Mucosa of descending colon (tissue), 3 donors: ENCODE measurements around the gene SZRD1. TPM values are rescaled to one million over a fixed set of nuclear protein-coding genes. Genes with fewer than 3 reads are reported as not detected.

Experiments used
- ATAC-seq: fragments of 200-7000 bp; cut with Tn5 transposase; one replicate; pipeline ENCODE4 v1.9.1; 2020; ENCODE audit warnings: mild to moderate bottlenecking, moderate library complexity
- DNase-seq, 3 donors: peaks; one replicate each; pipeline ENCODE4 v3.0.0-alpha.2; 2020
- H3K36me3 ChIP-seq: fragments of 200-600 bp; one replicate; pipeline ENCODE4 v1.8.0; 2021; ENCODE audit warnings: low read depth, mild to moderate bottlenecking
- H3K4me1 ChIP-seq: fragments of 200-600 bp; one replicate; pipeline ENCODE4 v1.8.0; 2021; ENCODE audit warnings: low read depth, mild to moderate bottlenecking
- H3K4me3 ChIP-seq: fragments of 200-600 bp; one replicate; pipeline ENCODE4 v1.8.0; 2021; ENCODE audit warnings: mild to moderate bottlenecking
- H3K9me3 ChIP-seq: fragments of 200-600 bp; one replicate; pipeline ENCODE4 v1.8.0; 2021; ENCODE audit warnings: mild to moderate bottlenecking
- CTCF ChIP-seq: fragments of 200-600 bp; IDR thresholded peaks from one replicate; pipeline ENCODE4 v1.8.0; 2022; ENCODE audit warnings: antibody characterized with exemption, mild to moderate bottlenecking
- intact Hi-C, 2 donors: fragments of 100-400 bp; cut with DNase I in 1 of 2; cut with micrococcal nuclease in 1 of 2; formaldehyde crosslinking; loops; one replicate each; pipeline versions ENCODE4 v1.11.0 to v1.11.1; 2022; cut with DNase I, micrococcal nuclease
- total RNA-seq, 3 donors: library from RNA; stranded (reverse); fragmentation: NEBNext Ultra II Directional in 2 of 3; extraction: Animal tissue kit (Norgen Biotek cat#: 25700) in 2 of 3; gene quantifications; one replicate each; pipeline versions ENCODE4 v1.2.1 to v1.2.4, GENCODE V29; 2021 to 2023
- donor health status: DM: no; HTN: no; CAD: no; lungs with moderate emphysema.
- donor health status: DM: no; HTN: no; CAD: no.
- donor health status: DM: no; HTN: yes; CAD: no.

The SZRD1 gene
- total RNA-seq, 3 donors from 2014 or later, result 105 to 120 (median 112) TPM

GRCh38 chr1:16397120-16397519 is 30.1 kb downstream of the SZRD1 start:
- no peak for TF ChIP-seq CTCF
- Histone ChIP-seq H3K4me1 (no peaks in the 10 kb centered on the region), H3K9me3 (no peaks in the 10 kb centered on the region), H3K4me3 (no peak overlapping the region), H3K36me3 (no peaks in the 10 kb centered on the region)
- no peak for DNase-seq
- intact Hi-C loops, result no loop called here
- ATAC-seq, result no peak

GRCh38 chr1:16398371-16398953 is 31.4 kb downstream of the SZRD1 start:
- H3K4me3 ChIP-seq, result no peak overlapping the region
- no peak for TF ChIP-seq CTCF
- DNase-seq (no peak), ATAC-seq (no peak)
- H3K9me3 ChIP-seq, result no peaks in the 10 kb centered on the region
- no peaks in the 10 kb centered on the region for H3K4me1 ChIP-seq
- H3K36me3 ChIP-seq, result no peaks in the 10 kb centered on the region
- intact Hi-C loops, result no loop called here

GRCh38 chr1:16402742-16403141 is 35.7 kb downstream of the SZRD1 start:
- intact Hi-C loops, result no loop called here
- TF ChIP-seq CTCF, result no peak
- H3K36me3 ChIP-seq, result no peaks in the 10 kb centered on the region
- ATAC-seq, result no peak
- no peaks in the 10 kb centered on the region for H3K4me1 ChIP-seq
- DNase-seq, result no peak
- no peaks in the 10 kb centered on the region for H3K9me3 ChIP-seq
- no peak overlapping the region for H3K4me3 ChIP-seq

GRCh38 chr1:16405441-16405840 is 38.4 kb downstream of the SZRD1 start:
- ATAC-seq (no peak), DNase-seq (no peak)
- no peak overlapping the region for H3K4me3 ChIP-seq
- no peaks in the 10 kb centered on the region for H3K36me3 ChIP-seq
- H3K4me1 ChIP-seq, result no peaks in the 10 kb centered on the region
- TF ChIP-seq CTCF, result no peak
- no peaks in the 10 kb centered on the region for H3K9me3 ChIP-seq
- intact Hi-C loops, result no loop called here

GRCh38 chr1:16406868-16407267 is 39.8 kb downstream of the SZRD1 start:
- intact Hi-C loops, result no loop called here
- DNase-seq (no peak), ATAC-seq (no peak)
- H3K9me3 ChIP-seq, result no peaks in the 10 kb centered on the region
- H3K4me1 ChIP-seq, result no peaks in the 10 kb centered on the region
- no peaks in the 10 kb centered on the region for H3K36me3 ChIP-seq
- TF ChIP-seq CTCF, result no peak
- no peak overlapping the region for H3K4me3 ChIP-seq
